Duodenal mucosa (tissue), 2 donors: ENCODE measurements around the gene XYLT1.
"Not testable (repeated sequence)": the region's sequence is repeated elsewhere in the genome, so short reads cannot be mapped to it uniquely, and the experiment has no call there.

Experiments used
- H3K27ac ChIP-seq: one replicate; pipeline ENCODE4 v1.7.0; 2013; ENCODE audit warnings: low read depth, low read length
- H3K27me3 ChIP-seq, 2 donors: one replicate each; pipeline ENCODE4 v1.7.0; 2013; ENCODE audit warnings: low read length in 2 of 2, control low read depth in 1 of 2; ENCODE audit not compliant: insufficient read depth in 2 of 2, control insufficient read depth in 1 of 2
- H3K36me3 ChIP-seq, 2 donors: one replicate each; pipeline ENCODE4 v1.7.0; 2013; ENCODE audit warnings: low read length in 2 of 2, control low read depth in 1 of 2; ENCODE audit not compliant: insufficient read depth in 2 of 2, control insufficient read depth in 1 of 2
- H3K4me1 ChIP-seq, 2 donors: one replicate each; pipeline ENCODE4 v1.7.0; 2013; ENCODE audit warnings: low read length in 2 of 2, control low read depth in 1 of 2; ENCODE audit not compliant: insufficient read depth in 2 of 2, control insufficient read depth in 1 of 2
- H3K4me3 ChIP-seq, 2 donors: one replicate each; pipeline ENCODE4 v1.7.0; 2013; ENCODE audit warnings: low read length in 2 of 2, low read depth in 1 of 2
- H3K9ac ChIP-seq, 2 donors: one replicate each; pipeline ENCODE4 v1.7.0; 2013; ENCODE audit warnings: low read length in 2 of 2, low read depth in 1 of 2
- H3K9me3 ChIP-seq, 2 donors: one replicate each; pipeline ENCODE4 v1.7.0; 2013; ENCODE audit warnings: low read length in 2 of 2, control low read depth in 1 of 2; ENCODE audit not compliant: control insufficient read depth in 1 of 2

The XYLT1 gene

DNA sequence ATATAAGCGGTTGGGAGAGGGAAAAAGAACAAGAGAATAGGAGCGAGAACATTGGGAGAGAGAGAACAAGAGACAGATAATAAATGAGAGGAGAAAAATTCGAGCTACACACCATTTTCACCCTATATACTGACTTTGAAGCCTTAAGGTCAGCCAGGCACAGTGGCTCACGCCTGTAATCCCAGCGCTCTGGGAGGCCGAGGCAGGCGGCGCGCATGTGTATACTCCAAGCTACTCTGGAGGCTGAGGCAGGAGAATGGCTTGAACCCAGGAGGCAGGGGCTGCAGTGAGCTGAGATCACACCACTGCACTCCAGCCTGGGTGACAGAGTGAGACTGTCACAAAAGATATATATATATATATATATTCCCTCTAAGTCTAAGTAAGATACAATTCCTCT, 164.5 kb downstream of the XYLT1 start:
- peaks cover 47 to 56% of the 10 kb centered on the region in 2 donors for H3K4me1 ChIP-seq
- not testable (repeated sequence) for H3K27me3 ChIP-seq, H3K36me3 ChIP-seq, H3K27ac ChIP-seq, H3K9me3 ChIP-seq, H3K4me3 ChIP-seq, H3K9ac ChIP-seq

- H3K27me3 ChIP-seq, result no peaks in the 10 kb centered on the region
- H3K4me1 ChIP-seq, result peaks cover 48 to 51% of the 10 kb centered on the region in 2 donors
- H3K9me3 ChIP-seq, result no peaks in the 10 kb centered on the region
- no peak overlapping the region for H3K27ac ChIP-seq
- H3K36me3 ChIP-seq, result no peaks in the 10 kb centered on the region
- no peak overlapping the region for H3K9ac ChIP-seq
- H3K4me3 ChIP-seq, result no peak overlapping the region
These were observed 165.1 kb downstream of the XYLT1 start for GRCh38 chr16:17305694-17306093.

DNA sequence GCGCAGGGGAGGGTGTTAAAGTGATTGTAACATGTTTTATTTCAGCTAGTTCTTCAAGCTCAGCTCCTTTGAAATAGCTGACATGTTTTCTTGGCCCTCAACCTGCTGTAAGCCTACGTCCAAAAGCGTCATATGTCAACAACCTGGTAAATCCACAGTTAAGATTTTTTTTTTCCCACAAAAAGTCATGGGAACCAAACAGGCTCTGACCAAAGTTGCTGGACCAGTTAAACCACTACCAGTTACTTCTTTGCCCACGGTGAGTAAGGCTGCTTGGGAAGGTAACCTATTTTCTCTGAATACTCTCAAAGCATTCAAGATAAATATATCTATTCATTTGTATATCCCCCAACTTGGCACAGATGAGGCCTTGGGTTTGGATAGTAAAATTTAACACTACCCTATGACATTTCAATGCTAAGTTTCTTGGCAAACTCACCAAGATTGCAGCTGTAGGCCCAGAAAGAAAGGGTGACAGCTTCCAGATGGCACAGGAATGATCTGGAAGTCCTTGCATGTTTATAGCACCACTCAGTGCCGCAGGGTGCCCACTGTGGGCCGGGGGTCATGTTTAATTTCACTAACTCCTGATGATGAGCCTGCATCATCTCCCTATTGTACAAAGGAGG, 166.2 kb downstream of the XYLT1 start:
- peaks cover 48 to 50% of the 10 kb centered on the region in 2 donors for H3K4me1 ChIP-seq
- H3K9me3 ChIP-seq, result no peaks in the 10 kb centered on the region
- H3K9ac ChIP-seq, result no peak overlapping the region
- peak overlapping the region in 1 of 2 donors; percentile 12 for H3K4me3 ChIP-seq
- no peaks in the 10 kb centered on the region for H3K36me3 ChIP-seq
- H3K27me3 ChIP-seq, result no peaks in the 10 kb centered on the region
- H3K27ac ChIP-seq, result no peak overlapping the region

DNA sequence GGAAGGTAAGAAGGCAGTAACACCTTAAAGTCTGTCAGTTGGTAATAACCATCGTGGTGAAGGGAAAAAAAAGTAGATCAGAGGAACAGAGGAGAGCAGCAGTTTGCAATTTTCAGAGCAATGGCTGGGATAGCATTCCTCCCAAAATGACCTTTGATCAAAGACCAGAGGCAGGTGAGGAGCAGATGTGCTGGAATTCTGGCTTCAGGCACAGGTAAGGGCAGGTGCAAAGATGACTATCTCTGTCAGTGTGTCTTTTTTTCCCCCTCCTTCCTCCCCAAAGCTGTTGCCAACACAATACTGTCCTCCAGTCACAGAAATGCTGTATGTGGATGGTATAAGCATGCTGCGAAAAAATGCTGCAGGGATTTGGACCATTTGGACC, 166.7 kb downstream of the XYLT1 start:
- H3K9ac ChIP-seq, result no peak overlapping the region
- H3K27me3 ChIP-seq, result no peaks in the 10 kb centered on the region
- H3K9me3 ChIP-seq, result no peaks in the 10 kb centered on the region
- H3K4me1 ChIP-seq, result peaks cover 48 to 50% of the 10 kb centered on the region in 2 donors
- no peak overlapping the region for H3K27ac ChIP-seq
- peak overlapping the region in 1 of 2 donors; percentile 12 for H3K4me3 ChIP-seq
- H3K36me3 ChIP-seq, result no peaks in the 10 kb centered on the region

DNA sequence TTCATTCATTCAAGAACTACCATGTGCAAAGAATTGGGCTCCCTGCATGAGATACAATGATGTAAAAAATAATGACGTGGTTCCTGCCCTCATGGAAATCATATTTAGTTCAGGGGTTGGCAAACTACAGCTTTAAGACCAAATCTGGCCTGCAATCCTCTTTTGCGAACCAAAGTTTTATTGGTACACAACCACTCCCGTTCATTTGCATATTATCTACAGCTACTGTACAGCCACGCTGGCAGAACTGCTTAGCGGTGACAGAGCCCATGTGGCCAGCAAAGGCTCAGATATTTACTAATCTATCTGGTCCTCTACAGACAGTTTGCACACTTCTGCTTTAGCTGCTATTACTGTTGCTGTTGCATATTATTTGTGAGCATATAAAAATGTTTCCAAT, 167.7 kb downstream of the XYLT1 start:
- Histone ChIP-seq H3K9ac (no peak overlapping the region), H3K36me3 (peaks cover 0 to 4% of the 10 kb centered on the region in 2 donors), H3K27ac (no peak overlapping the region), H3K4me3 (no peak overlapping the region), H3K9me3 (no peaks in the 10 kb centered on the region), H3K27me3 (no peaks in the 10 kb centered on the region), H3K4me1 (peaks cover 46 to 47% of the 10 kb centered on the region in 2 donors)

DNA sequence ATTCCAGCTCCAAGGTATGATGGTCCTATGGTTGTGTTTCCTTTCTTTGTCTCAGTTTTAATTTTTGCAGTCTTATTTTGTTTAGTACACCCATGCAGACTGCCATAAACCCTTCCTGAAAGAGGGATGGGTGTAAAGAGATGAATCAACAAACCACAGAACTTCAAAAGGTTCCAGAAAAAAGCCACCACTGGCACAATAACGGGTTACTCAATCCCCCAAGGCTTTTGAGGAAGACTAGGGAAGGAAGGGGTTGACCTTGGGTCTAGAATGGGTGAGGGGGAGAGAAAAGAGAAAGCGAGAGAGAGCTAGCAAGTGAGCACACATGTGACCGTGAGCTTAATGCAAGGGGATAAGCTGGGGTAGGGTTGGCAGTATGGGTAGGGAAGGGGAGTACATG, 168.1 kb downstream of the XYLT1 start:
- Histone ChIP-seq H3K36me3 (peaks cover 0 to 4% of the 10 kb centered on the region in 2 donors), H3K9ac (no peak overlapping the region), H3K4me3 (no peak overlapping the region), H3K27ac (no peak overlapping the region), H3K4me1 (peaks cover 41 to 42% of the 10 kb centered on the region in 2 donors), H3K27me3 (no peaks in the 10 kb centered on the region), H3K9me3 (no peaks in the 10 kb centered on the region)

- Histone ChIP-seq H3K27me3 (no peaks in the 10 kb centered on the region), H3K27ac (no peak overlapping the region), H3K4me3 (no peak overlapping the region), H3K9ac (no peak overlapping the region), H3K9me3 (no peaks in the 10 kb centered on the region), H3K4me1 (peaks cover 38 to 41% of the 10 kb centered on the region in 2 donors), H3K36me3 (peaks cover 0 to 4% of the 10 kb centered on the region in 2 donors)
These were observed 168.5 kb downstream of the XYLT1 start for GRCh38 chr16:17302214-17302613.

- no peak overlapping the region for H3K27ac ChIP-seq
- peaks cover 0 to 4% of the 10 kb centered on the region in 2 donors for H3K36me3 ChIP-seq
- H3K27me3 ChIP-seq, result no peaks in the 10 kb centered on the region
- no peak overlapping the region for H3K9ac ChIP-seq
- H3K9me3 ChIP-seq, result no peaks in the 10 kb centered on the region
- no peak overlapping the region for H3K4me3 ChIP-seq
- peaks cover 38 to 41% of the 10 kb centered on the region in 2 donors for H3K4me1 ChIP-seq
These were observed 169.1 kb downstream of the XYLT1 start for GRCh38 chr16:17301593-17302135.

- Histone ChIP-seq H3K9me3 (no peaks in the 10 kb centered on the region), H3K4me3 (no peak overlapping the region), H3K27me3 (no peaks in the 10 kb centered on the region), H3K4me1 (peaks cover 37 to 41% of the 10 kb centered on the region in 2 donors), H3K9ac (no peak overlapping the region), H3K27ac (no peak overlapping the region), H3K36me3 (peaks cover 0 to 4% of the 10 kb centered on the region in 2 donors)
These were observed 169.6 kb downstream of the XYLT1 start for GRCh38 chr16:17301184-17301583.

DNA sequence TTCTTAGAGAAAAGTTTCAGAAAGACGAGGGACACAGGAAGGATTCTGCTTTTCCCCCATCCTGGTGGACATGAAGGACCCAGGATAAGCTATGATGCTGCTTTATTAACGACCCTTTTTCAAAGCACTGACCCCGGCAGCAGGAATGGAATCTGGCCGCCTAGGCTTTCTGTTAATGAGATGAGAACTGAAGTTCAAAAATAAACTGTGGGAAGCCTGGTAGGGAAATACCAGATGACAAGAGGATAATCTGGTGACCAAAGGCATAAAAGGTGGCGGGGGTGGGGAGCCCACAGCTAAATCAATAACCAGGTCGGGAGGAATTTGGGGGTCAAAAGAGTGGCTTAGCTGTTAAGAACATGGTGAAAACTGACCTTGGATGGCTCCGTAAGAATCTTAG, 171.0 kb downstream of the XYLT1 start:
- Histone ChIP-seq H3K4me1 (peaks cover 27 to 37% of the 10 kb centered on the region in 2 donors), H3K36me3 (peaks cover 0 to 4% of the 10 kb centered on the region in 2 donors), H3K9ac (no peak overlapping the region), H3K4me3 (no peak overlapping the region), H3K27ac (no peak overlapping the region), H3K27me3 (no peaks in the 10 kb centered on the region), H3K9me3 (no peaks in the 10 kb centered on the region)
